HG02798 (cell line): Measurements from ENCODE around the gene PKP3.

Source experiments
- ATAC-seq: cut with Tn5 transposase; IDR thresholded peaks from one replicate; pipeline ENCODE4 v1.9.1; 2021; ENCODE audit warnings: mild to moderate bottlenecking; ENCODE audit not compliant: unreplicated experiment, poor library complexity

The PKP3 gene

GRCh38 chr11:441043-441417 lies 47.0 kb downstream of the PKP3 start:
- no peak for ATAC-seq

GRCh38 chr11:441418-442274 lies 47.6 kb downstream of the PKP3 start, which contains the start of gene ANO9:
ANO9 (minus strand) TSS chr11:442011; CDS start chr11:441926, 85 bp downstream.
- ATAC-seq: peak; percentile 61

GRCh38 chr11:442611-443081 lies 48.6 kb downstream of the PKP3 start:
- ATAC-seq: no peak

- no peak for ATAC-seq
These were observed 49.7 kb downstream of the PKP3 start for GRCh38 chr11:443542-444199.

GRCh38 chr11:444396-445144 lies 50.6 kb downstream of the PKP3 start:
- no peak for ATAC-seq

GRCh38 chr11:445765-446588 lies 52.0 kb downstream of the PKP3 start:
- no peak for ATAC-seq

- no peak for ATAC-seq
These were observed 52.9 kb downstream of the PKP3 start for GRCh38 chr11:446891-447290.

GRCh38 chr11:447923-448731 lies 54.1 kb downstream of the PKP3 start:
- peak; percentile 59 for ATAC-seq

- peak; percentile 81 for ATAC-seq
These were observed 56.1 kb downstream of the PKP3 start, which contains the start of gene PTDSS2 for GRCh38 chr11:449889-450808. PTDSS2 (plus strand) TSS chr11:450279; CDS start chr11:450456, 177 bp downstream.

GRCh38 chr11:450809-451451 lies 56.9 kb downstream of the PKP3 start:
- peak; percentile 1 for ATAC-seq

GRCh38 chr11:451738-452137 lies 57.7 kb downstream of the PKP3 start:
- ATAC-seq: no peak

- no peak for ATAC-seq
These were observed 58.3 kb downstream of the PKP3 start for GRCh38 chr11:452203-452744.

GRCh38 chr11:452916-453527 lies 59.0 kb downstream of the PKP3 start:
- no peak for ATAC-seq

GRCh38 chr11:453564-453963 lies 59.6 kb downstream of the PKP3 start:
- no peak for ATAC-seq

- ATAC-seq: no peak
These were observed 60.0 kb downstream of the PKP3 start for GRCh38 chr11:454043-454442.
